ENCODE measurements around the gene XCL1. TPM values are rescaled to one million over a fixed set of nuclear protein-coding genes. Genes with fewer than 3 reads are reported as not detected.

The XCL1 gene
- total RNA-seq, 1 experiment from 2014 or later, result not detected

DNA sequence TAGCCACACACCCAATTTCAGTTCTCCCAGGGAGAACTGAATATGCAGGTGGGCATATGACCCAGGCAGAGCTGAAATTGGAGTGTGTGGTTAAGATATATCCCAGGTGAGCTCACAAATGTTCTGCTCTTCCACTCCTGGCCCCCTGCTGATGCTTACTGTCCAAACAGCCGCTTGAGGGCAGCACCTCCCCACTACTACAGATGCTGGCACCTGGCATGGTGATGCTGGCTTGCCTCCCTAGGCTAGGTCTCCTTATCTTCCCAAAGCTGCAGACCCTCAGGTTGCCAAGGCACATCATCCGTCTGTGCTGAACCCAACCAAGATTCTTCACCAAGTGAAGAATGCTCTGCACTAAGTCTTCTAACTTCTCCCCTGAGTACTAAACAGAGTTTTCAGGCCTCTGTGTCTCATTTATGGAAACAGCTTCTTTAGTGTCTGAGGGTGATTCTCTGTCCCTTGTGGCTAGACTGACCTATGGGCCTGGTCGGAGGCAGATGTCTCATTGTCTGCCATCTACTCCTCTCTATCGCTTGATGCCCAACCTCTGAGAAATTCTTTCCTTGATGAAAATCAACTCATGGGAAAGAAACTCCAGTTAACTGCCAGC is 27.2 kb downstream of the XCL1 start:
- intact Hi-C loops (cut with micrococcal nuclease; ENCODE audit: unreplicated experiment), result loop anchor here (1.0 to 2.0 kb wide), 3 partner anchors 505 to 943 kb away; no protein-coding TSS in a partner anchor
- CTCF ChIA-PET, result interaction anchor here (0.5 to 1.7 kb wide), 6 partner anchors 136 to 781 kb away, joined by 3 to 17 read pairs (median 6); no protein-coding TSS in a partner anchor
- Histone ChIP-seq H3K4me1 (ENCODE audit: control insufficient read depth, insufficient read depth, low read length) (no peaks in the 10 kb centered on the region), H3K27me3 (ENCODE audit: control insufficient read depth, insufficient read depth, low read length) (no peaks in the 10 kb centered on the region), H3K9me3 (ENCODE audit: control insufficient read depth, insufficient read depth, low read depth, low read length) (no peaks in the 10 kb centered on the region), H3K27ac (ENCODE audit: low read length) (no peak overlapping the region), H3K36me3 (ENCODE audit: control insufficient read depth, insufficient read depth, low read length) (no peaks in the 10 kb centered on the region), H3K4me3 (ENCODE audit: low read depth in 2 of 2, low read length in 2 of 2) (no peak overlapping the region)
- in situ Hi-C loops (cut with HindIII; ENCODE audit: low pct_unique_long_range_greater_than_20kb, low sequenced_read_pairs), result no loop called here
- DNase-seq (ENCODE audit: low read depth, low spot score), result peak; percentile 48
- POLR2A ChIA-PET, result interaction anchor here (0.6 kb wide), 2 partner anchors 255 to 400 kb away, joined by 3 to 7 read pairs; no protein-coding TSS in a partner anchor
- TF ChIP-seq, protein P1, sequence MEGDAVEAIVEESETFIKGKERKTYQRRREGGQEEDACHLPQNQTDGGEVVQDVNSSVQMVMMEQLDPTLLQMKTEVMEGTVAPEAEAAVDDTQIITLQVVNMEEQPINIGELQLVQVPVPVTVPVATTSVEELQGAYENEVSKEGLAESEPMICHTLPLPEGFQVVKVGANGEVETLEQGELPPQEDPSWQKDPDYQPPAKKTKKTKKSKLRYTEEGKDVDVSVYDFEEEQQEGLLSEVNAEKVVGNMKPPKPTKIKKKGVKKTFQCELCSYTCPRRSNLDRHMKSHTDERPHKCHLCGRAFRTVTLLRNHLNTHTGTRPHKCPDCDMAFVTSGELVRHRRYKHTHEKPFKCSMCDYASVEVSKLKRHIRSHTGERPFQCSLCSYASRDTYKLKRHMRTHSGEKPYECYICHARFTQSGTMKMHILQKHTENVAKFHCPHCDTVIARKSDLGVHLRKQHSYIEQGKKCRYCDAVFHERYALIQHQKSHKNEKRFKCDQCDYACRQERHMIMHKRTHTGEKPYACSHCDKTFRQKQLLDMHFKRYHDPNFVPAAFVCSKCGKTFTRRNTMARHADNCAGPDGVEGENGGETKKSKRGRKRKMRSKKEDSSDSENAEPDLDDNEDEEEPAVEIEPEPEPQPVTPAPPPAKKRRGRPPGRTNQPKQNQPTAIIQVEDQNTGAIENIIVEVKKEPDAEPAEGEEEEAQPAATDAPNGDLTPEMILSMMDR (IDR thresholded peaks at IDR 0.05), result peak; percentile 86
- TF ChIP-seq SIN3A (IDR thresholded peaks at IDR 0.05; ENCODE audit: borderline replicate concordance, insufficient read depth, low read depth, low read length), result no peak
- BruUV-seq (replicated peaks), result no TSS peak
- ATAC-seq, result peak; percentile 98

DNA sequence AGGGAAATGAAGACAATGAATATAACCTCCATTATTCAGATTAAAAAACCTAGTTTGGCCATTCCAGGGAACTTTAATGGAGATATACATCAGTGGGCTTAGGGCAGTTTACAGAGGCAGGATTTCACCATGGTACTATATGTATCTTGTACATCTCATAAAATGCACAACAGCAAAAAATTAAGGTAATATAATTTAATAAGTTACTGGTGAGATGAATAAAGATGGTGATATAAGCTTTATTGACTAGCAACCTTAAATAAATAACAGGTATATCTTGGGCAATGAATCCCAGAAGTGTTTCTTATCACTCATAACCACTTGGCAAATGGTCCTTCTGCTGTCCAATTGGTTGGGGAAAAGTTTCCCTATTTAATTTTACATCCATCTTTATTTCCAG is 29.0 kb downstream of the XCL1 start:
- POLR2A ChIA-PET, result no interaction called here
- Histone ChIP-seq H3K4me1 (ENCODE audit: control insufficient read depth, insufficient read depth, low read length) (no peaks in the 10 kb centered on the region), H3K4me3 (ENCODE audit: low read depth in 2 of 2, low read length in 2 of 2) (no peak overlapping the region), H3K9me3 (ENCODE audit: control insufficient read depth, insufficient read depth, low read depth, low read length) (no peaks in the 10 kb centered on the region), H3K27ac (ENCODE audit: low read length) (no peak overlapping the region), H3K27me3 (ENCODE audit: control insufficient read depth, insufficient read depth, low read length) (no peaks in the 10 kb centered on the region), H3K36me3 (ENCODE audit: control insufficient read depth, insufficient read depth, low read length) (no peaks in the 10 kb centered on the region)
- in situ Hi-C loops (cut with HindIII; ENCODE audit: low pct_unique_long_range_greater_than_20kb, low sequenced_read_pairs) (no loop called here), intact Hi-C loops (cut with micrococcal nuclease; ENCODE audit: unreplicated experiment) (no loop called here)
- no TSS peak for BruUV-seq (replicated peaks)
- CTCF ChIA-PET, result no interaction called here
- TF ChIP-seq, protein P2, sequence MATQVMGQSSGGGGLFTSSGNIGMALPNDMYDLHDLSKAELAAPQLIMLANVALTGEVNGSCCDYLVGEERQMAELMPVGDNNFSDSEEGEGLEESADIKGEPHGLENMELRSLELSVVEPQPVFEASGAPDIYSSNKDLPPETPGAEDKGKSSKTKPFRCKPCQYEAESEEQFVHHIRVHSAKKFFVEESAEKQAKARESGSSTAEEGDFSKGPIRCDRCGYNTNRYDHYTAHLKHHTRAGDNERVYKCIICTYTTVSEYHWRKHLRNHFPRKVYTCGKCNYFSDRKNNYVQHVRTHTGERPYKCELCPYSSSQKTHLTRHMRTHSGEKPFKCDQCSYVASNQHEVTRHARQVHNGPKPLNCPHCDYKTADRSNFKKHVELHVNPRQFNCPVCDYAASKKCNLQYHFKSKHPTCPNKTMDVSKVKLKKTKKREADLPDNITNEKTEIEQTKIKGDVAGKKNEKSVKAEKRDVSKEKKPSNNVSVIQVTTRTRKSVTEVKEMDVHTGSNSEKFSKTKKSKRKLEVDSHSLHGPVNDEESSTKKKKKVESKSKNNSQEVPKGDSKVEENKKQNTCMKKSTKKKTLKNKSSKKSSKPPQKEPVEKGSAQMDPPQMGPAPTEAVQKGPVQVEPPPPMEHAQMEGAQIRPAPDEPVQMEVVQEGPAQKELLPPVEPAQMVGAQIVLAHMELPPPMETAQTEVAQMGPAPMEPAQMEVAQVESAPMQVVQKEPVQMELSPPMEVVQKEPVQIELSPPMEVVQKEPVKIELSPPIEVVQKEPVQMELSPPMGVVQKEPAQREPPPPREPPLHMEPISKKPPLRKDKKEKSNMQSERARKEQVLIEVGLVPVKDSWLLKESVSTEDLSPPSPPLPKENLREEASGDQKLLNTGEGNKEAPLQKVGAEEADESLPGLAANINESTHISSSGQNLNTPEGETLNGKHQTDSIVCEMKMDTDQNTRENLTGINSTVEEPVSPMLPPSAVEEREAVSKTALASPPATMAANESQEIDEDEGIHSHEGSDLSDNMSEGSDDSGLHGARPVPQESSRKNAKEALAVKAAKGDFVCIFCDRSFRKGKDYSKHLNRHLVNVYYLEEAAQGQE (IDR thresholded peaks at IDR 0.05; ENCODE audit: insufficient read depth in 1 of 2, low read depth in 2 of 2, low read length in 1 of 2), result no peak
- TF ChIP-seq SIN3A (IDR thresholded peaks at IDR 0.05; ENCODE audit: borderline replicate concordance, insufficient read depth, low read depth, low read length), result no peak
- no peak for TF ChIP-seq TCF7L2 (IDR thresholded peaks at IDR 0.05; ENCODE audit: low read depth, low read length)
- TF ChIP-seq, protein P1 (IDR thresholded peaks at IDR 0.05), result no peak
- TF ChIP-seq POLR2AphosphoS5 (IDR thresholded peaks at IDR 0.05; ENCODE audit: low read depth, low read length), result no peak
- ATAC-seq (no peak), DNase-seq (ENCODE audit: low read depth, low spot score) (no peak)
